Activated naive CD8-positive, alpha-beta T cell treated with anti-CD3 and anti-CD28 coated beads, Interleukin-2, amount 50 U/mL, for 16 hours (primary cell): Measurements from ENCODE around the gene DDX1.

Source experiments
- DNase-seq: peaks from one replicate; pipeline ENCODE4 v3.0.0-alpha.2; 2020; ENCODE audit warnings: low read depth, low spot score

The DDX1 gene

DNA sequence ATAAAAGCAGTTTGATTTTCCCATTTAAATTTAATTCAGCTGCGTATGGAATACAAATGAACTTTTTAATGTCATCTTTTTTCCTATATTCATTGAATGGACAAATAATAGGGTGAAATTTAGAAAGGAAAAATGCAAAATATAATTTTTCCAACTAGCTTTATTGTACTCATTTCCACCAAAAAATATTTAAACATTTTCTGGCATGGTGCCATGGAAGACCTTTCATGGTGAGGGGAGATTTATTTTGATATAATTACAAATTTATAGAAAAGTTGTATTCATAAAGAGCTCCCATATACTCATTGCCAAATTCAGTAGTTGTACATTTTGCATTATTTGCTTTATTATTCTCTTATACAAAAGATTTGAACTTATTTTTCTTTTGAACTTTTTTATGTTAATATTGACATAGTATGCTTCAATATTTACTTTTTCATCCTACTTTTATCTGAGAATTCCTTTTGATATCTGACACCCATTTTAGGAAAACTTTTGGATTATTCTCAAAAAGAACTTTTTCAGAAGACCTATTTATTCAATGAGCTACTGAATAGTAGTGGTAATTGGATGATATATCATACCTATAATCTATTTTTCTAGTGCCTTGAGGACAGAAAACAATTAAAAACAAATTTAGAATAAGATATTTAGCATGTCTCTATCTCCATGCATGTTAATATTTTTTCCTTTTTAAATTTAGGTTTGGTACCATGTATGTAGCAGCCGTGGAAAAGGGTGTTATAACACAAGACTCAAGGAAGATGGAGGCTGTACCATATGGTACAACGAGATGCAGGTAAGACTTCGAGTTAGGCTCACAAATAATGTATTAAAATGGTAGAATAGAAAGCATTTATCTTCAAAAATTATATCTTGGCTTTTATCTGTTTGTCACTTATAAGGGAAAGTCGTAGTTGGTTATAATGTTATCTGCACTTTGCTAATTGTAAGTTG, 37.5 kb downstream of the DDX1 start:
- no peak for DNase-seq

DNA sequence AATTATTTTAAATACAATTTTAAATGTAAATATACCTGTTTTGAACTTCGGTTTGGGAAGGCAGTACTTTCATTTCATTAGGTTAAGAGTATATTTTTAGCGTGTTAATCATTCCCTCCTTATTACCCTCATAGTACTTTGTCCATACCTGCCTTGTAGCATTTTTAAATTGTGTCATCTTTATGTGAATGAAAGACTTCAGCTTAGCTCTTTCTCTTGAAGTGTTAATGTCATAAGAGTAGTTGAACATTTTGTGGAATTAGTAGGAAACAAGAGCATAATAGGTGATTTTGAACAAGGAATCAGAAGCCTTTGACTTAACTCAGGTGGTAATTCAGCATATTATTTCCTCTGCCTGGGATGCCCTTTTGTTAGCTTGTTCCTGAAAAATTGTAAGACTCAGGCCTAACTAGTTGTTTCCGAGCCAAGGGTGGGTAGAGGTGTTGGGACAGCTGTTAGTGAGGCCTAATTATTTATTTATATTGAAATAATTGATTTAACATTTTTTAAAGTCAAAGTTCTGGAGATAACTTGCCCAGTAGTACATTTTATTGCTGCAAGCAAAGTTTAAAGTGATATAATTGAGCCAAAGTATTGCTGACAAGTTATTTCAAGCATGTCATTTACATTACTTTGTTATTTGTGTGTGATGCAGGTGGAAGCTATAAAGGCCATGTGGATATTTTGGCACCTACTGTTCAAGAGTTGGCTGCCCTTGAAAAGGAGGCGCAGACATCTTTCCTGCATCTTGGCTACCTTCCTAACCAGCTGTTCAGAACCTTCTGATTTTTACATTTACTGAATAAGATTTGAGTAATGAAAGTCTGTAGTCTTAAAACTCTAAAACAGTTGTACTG, 38.7 kb downstream of the DDX1 start:
- no peak for DNase-seq

DNA sequence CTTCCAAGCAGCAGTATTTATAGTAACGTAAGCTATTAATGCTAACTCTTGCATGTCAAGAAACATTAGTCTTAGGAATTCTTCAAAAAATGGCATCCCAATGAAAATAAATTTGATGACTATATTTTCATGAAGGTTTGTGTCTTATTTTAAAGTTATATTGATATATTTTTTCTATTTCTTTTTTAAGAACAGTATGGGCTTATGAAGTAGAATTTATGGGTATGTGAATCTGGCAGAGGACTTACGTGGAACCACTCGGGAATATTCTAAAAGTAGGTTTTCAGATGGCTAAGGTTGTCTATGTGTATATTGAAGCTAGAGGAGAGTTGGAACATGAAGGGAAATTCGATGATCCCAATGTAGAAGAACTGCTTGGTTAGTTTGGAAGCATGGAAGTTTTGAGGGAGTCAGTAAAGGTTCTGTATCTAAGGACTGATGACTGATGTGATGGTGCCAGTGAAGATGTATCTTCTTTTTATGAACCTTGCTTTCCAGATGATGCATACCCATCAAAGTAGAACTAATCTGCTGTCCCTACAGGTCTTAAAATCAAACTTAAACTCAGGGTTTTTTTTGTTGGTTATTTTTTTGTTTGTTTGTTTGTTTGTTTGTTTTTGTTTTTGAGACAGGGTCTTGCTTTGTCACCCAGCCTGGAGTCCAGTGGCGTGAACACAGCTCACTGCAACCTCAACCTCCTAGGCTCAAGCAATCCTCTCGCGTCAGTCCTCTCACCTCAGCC, 39.5 kb downstream of the DDX1 start:
- DNase-seq = no peak

DNA sequence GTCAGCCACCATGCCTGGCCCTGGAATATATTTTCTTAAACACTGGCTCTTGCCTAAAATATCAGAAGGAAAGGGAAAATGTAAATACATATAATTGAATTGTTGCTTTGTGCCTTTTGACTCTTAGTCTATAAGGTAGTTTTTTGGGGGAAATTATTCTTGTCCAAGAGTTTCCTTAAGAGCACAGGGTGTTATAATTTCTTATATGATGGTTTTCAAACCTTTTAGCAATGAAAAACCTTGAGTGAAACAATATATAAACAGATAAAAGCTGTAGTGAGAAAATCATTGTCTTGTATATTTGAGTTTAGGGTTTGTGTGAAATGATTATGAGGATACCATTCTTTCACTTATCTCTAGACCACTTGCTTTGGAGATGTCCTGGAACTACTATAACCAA, 40.2 kb downstream of the DDX1 start:
- no peak for DNase-seq

DNA sequence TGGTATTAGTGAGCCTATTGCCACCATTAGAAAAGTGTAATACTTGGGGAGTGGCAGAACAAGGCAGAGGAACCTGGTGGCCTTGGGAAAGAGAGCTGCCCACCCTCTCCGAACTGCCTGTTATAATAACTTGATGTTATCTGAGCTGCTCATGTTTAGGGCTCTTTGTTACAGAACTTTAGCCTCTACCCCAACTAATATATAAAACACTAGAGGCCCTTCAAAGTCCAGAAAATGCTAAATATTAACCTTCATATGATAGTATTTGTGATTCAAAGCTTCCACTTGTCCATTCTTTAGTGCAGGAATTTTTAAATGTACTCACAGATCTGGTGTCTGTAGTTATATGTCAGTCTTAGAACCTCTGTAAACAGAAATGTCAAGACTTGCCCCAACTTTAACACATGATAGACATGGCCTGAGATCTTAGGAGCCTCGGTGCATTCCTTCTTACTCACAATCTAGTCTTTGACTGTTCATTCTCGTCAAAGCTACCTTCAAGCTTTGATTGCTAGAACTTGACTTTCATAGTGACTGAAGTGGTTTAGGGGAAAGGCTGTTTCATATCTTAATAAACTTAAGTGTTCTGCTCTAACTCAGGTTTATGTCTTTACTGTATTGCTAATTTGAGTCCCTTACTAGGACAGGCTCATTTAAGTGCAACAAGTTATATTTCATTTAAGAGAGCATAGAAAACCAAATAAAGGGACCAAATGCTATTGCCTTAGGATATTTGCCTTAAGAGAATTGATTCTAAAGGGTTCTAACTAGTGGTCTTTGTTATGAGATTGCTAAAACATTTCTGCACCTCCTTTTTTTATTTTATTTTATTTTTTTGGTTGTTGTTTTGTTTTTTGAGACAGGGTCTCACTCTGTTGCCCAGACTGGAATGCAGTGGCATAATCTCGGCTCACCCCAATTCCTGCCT, 41.6 kb downstream of the DDX1 start:
- no peak for DNase-seq

DNA sequence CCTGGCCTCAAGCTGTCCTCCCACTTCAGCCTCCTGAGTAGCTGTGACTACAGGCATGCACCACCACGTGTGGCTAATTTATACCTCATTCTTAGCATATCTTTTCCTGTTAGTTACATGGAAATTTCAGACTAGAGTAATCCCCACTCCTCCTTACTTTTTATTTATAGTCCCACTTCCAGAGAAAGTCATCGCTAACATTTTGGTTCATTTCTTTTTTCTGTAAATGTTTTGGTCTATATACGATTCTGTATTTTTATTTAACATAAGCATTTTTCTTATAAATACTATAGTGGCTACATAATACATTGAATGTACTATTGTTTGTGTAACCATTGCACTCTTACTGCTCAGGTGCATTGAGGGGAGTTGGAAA, 42.3 kb downstream of the DDX1 start:
- no peak for DNase-seq

DNA sequence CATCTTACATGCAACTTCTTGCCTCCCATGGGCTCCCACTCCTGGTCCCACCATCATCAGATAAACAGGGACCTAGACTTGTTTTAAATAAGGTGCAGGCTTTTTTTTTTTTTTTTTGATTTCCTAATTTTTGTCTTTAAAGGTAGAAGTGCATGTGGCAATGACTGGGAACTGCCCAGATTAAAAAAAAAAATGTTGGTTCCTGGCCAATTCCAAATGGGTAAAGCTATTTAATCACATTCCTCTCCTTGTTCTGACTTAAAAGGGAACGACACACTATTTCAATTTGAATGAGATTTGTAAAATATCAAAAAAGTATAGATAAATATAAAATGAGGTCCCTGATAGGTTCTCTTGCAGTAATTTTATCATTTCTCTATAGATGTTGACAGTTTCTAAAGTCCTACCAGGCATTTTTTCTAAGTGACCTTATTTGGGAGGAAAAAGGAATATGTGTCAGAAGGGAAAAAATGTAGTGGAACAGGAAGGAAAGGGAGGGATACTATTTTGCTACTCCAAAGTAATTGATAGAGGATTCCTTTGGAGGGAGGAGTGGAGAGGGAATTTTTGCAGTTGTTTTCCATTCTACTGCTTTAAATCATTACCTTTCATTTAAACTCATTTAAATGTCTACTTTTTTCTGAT, 43.3 kb downstream of the DDX1 start:
- no peak for DNase-seq

DNA sequence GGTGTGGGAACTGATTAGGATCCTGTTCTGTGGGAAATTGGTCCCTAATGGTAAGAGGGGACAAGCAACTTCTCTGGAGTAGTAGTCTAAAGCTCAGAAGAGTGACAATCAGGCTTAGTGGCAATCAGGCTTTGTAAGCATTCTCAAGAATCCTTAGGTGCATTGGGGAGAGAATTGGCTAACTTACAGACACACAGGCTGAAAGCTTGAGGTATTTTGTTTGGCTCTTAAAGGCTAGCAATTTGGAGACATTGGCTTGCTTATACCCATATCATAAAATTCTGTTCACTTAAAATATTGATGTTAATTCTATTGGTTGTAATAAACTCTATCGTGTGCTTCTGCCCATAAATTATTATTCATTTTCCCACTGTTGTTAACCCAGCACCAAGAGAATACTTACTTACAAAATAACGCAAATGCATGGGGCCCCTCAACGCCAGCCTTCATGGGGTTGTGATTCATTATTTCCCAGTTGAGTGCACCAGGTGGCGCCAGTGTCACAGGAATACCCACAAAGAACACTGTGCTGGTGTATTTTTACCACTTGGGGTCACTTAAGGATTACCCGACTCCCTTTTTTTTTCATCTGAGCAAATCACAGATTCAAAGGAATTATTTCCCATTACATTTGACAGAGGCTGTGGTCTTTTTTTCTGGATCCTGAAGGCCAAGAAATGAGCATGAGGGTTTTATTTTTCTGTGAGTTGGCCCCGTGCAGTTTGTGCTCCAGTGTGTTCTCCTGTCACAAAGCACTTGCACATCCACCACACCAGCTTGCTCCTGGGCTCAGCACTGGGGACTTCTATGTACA, 45.5 kb downstream of the DDX1 start:
- DNase-seq = no peak

DNA sequence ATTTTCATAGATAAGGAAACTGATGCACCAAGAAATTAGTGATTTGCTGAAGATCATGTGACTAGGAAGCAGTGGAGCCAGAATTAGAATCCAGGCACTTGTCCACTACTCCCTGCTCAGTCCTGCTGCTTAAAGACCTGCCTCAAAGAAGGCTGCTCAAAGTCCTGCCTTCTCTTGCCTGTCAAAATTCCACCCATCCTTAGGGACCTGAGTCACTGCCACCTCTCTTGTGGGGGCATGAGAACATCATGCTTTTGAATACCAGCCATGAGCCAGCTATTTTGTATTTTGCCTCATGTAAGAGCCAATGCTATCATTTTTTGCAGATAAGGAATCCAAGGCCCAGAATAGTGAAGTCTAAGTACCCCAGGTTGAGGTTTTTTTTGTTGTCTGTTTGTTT, 47.1 kb downstream of the DDX1 start:
- no peak for DNase-seq

DNA sequence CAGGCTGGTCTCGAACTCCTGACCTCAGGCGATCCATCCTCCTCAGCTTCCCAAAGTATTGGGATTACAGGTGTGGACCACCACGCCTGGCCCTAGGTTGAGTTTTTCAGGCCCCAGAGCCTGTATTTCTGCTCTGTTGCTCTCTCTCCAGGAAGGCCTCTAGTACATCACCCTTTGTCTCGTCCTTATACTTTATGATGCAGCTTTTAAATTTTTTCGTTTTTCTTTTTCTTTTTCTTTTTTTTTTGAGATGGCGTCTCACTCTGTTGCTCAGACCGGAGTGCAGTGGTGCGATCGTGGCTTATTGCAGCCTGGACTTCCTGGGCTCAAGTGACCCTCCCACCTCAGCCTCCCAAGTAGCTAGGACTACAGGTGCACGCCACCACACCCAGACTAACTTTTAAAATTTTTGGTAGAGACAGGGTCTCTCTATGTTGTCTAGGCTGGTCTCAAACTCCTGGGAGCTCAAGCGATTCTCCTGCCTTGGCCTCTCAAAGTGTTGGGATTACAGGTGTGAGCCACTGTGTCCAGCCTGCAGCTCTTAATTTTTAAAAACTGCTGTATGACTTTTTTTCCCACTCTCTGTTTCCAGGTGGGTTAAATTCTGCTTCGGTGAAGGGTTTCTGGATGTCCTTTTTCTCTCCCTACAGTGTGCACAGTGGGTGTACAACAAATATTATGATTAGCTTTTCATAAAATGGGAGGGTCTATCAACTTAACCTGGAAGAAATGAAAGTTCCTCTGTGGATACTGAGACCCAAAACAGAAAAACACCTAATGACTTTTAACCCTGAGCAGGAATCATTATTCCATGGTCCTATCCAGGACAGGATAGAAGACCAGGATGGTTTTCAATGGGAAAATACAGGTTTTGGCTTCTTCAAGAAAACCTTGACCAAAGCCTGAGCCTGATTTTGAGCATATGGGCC, 47.9 kb downstream of the DDX1 start:
- no peak for DNase-seq

DNA sequence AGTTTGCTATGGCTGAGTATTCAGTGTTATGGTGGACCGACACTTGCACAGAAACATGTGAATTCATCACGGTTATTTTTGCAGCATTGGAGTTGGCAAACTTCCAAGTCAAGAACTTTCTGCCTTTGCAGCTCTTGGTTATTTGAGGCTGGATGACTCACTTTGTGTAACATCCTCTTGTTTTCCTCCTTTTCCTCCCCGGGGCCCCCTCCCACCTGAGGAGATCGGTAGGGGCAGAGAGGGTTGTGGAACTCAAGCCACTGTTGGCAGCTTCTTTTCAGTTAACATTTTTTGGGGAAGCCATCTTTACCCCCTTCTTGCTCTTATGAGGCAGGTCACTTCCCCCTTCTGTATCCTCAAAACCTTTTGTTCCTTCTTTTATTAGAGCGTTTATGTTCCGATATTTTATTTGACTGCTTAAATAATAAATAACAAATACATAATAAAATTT, 48.6 kb downstream of the DDX1 start:
- no peak for DNase-seq

DNA sequence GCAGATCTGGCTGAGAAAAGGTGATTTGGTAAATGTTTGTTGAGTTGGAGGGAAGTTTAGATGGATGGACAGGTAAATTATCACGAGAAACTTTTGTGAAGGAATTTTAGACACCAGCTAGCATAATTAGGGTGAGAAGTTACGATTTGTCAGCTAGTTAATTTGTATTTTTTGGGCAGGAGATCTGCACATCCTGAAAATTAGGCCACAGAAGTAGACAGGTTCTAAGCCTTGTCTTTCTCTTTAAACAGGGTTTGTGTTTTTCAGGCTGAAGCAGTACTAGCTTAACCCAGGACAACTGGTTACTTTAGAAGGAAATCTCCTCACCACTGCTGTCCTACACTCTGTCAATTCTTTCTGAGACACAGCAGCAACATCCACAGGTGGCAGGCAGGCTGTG, 49.1 kb downstream of the DDX1 start:
- no peak for DNase-seq

DNA sequence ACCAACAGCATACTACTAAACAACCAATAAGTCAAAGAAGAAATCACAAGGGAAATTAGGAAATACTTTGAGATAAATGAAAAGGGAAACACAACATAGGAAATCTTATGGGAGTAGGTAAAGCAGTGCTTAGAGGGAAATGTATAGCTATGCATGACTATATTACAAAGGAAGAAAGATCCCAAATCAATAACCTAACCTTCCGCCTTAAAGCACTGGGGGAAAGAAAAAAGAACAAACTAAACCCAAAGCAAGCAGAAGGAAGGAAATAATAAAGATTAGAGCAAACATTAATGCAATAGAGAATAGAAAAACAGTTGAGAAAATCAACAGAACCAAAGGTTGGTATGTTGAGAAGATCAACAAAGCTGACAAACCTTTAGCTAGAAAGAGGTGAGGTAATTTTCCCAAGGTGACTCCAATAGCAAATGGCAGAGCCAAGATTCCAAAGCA, 49.9 kb downstream of the DDX1 start:
- no peak for DNase-seq

DNA sequence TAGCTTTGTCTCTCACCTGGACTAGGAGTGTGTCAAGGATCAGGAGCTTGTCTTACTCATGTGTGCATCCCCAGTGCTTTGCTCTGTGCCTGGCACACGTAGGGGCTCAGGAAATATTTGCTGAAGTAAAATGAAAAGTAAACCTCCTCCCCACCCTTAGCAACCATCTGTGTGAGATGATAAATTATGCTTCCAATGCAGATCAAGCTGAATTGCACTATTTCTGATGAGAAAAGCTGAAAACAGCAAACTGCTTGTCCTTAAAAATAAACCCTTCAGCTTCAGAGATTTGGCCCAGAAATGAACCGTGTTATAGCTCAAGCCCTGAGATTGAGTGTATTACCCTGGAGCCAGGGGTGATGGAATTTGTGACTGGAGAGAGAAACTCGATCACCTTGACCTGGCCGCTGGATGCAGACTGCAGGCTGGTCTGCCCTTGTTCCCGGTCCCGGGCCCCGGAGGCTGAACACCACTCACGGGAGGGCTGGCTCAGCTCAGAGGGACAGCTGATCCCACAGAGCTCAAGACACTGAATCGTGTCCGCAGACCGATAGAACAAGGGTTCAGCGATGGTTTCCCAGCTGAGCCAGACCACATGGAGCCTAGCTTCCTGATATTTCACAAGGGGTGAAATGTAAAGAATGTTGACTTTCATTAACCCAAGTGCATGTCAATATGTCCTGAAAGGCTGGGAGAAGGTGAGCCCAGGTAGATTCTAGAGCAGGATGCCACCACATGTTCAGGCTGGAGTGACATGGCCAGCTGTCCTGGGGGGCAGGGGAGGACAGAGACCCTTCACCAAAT, 50.5 kb downstream of the DDX1 start:
- DNase-seq = no peak

DNA sequence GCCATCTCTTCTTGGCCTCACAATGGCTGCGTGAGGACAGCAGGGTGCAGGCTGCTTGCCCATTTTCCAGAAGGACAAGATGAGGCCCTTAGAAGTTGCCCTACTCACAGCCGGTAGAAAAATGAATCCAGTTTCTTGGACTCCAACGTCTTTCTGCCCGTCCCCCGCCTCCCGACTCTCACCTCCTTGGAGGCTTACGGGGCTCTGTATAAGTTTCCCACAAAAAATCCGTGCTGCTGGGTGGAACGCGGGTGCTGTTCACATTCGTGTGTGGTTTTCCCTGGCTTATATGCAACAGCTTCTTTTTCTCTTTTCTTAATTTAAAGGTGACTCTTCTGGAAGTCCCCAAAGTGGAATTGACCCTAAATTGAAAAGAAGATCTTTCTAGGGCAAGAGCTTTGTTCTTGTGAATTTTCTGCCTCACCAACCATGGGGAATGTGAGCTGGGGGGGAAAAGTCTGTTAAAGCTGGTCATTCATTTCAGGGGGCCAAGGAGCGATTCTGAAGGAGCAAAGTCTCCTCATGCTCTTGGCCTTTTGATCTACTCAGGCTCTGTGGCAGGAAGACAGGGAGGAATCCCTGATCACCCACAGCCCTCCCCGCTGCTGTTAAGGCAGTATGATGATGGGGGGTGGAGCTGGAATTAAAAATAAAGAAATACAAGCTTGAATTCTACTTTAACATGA, 51.3 kb downstream of the DDX1 start:
- no peak for DNase-seq

DNA sequence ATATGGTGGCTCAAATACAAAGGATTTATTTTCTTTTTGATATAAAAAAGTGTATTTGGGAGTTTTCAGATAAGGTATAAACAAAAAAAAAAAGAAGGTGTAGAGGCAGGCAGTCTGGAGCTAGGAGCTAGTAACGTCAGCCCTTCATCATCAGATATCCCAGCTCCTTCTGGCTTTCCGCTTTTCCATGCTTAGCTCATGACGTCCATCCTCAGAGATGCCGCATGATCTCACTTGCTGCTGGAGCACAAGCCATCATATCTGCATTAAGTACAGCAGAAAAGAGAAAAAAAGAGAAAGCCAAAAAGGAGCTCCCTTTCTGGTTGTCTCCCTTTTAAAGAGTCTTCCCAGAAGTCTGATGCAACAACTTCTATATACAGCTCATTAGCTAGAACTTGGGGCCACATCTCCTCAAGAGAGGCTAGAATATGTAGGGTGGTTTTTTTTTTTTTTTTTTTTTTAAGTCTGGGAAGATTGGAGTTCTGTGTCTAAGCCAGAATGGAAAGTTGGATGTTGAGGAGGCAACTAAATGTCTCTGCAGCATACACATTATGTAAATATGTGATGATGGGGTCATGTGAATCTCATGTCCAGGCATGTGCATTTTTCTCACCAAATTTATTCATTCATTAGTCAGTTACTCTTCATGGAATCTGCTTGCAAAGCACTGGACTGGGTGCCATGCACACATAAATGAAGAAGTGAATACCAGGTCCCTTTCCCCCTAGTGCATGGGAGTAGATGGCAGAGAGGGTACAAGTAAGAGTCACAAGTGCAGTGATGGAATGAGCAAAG, 52.3 kb downstream of the DDX1 start:
- DNase-seq = no peak
